GM19035 (cell line): Measurements from ENCODE around the gene RGS12.

Experiments used
- ATAC-seq: cut with Tn5 transposase; IDR thresholded peaks from one replicate; pipeline ENCODE4 v1.9.1; 2021; ENCODE audit not compliant: unreplicated experiment

RGS12 gene

GRCh38 chr4:3252831-3253641 lies 39.8 kb upstream of the RGS12 start:
- no peak for ATAC-seq

- ATAC-seq: no peak
Observed at GRCh38 chr4:3253808-3254207, 39.0 kb upstream of the RGS12 start.

- ATAC-seq: no peak
Observed at GRCh38 chr4:3254302-3255131, 38.3 kb upstream of the RGS12 start.

GRCh38 chr4:3255611-3256186 lies 37.1 kb upstream of the RGS12 start:
- ATAC-seq: no peak

GRCh38 chr4:3256230-3257102 lies 36.4 kb upstream of the RGS12 start:
- ATAC-seq: no peak

- ATAC-seq: no peak
Observed at GRCh38 chr4:3257103-3257555, 35.7 kb upstream of the RGS12 start.

GRCh38 chr4:3257556-3258482 lies 35.0 kb upstream of the RGS12 start:
- ATAC-seq: no peak

- ATAC-seq: no peak
Observed at GRCh38 chr4:3261411-3262207, 31.2 kb upstream of the RGS12 start.

- no peak for ATAC-seq
Observed at GRCh38 chr4:3262208-3263052, 30.4 kb upstream of the RGS12 start.

GRCh38 chr4:3263053-3263875 lies 29.6 kb upstream of the RGS12 start:
- ATAC-seq: no peak

GRCh38 chr4:3263876-3264193 lies 29.0 kb upstream of the RGS12 start:
- ATAC-seq: no peak

GRCh38 chr4:3266076-3266475 lies 26.7 kb upstream of the RGS12 start:
- ATAC-seq: no peak

- ATAC-seq: no peak
Observed at GRCh38 chr4:3267576-3268394, 25.0 kb upstream of the RGS12 start.

GRCh38 chr4:3268395-3269104 lies 24.3 kb upstream of the RGS12 start:
- no peak for ATAC-seq

- no peak for ATAC-seq
Observed at GRCh38 chr4:3269105-3269927, 23.5 kb upstream of the RGS12 start.
